Neural cell (in vitro differentiated cells): Measurements from ENCODE around the gene AKAP6.

Source experiments
- EP300 ChIP-seq: fragments of 450-650 bp; conservative IDR thresholded peaks from 2 replicates; pipeline ENCODE4 v1.6.1; 2014; ENCODE audit warnings: antibody characterized with exemption, mild to moderate bottlenecking, moderate library complexity; ENCODE audit not compliant: poor library complexity, severe bottlenecking
- EZH2 ChIP-seq: fragments of 200-600, 300-800 bp; shearing (Covaris generic), sonication (generic); IDR thresholded peaks from 2 replicates; pipeline ENCODE4 v1.6.1; 2014; ENCODE audit warnings: antibody characterized with exemption, low read length, borderline replicate concordance, mild to moderate bottlenecking; ENCODE audit not compliant: insufficient read depth, poor library complexity, severe bottlenecking
- MXI1 ChIP-seq: fragments of 450-650 bp; conservative IDR thresholded peaks from 2 replicates; pipeline ENCODE4 v1.6.1; 2014; ENCODE audit warnings: antibody characterized with exemption, mild to moderate bottlenecking; ENCODE audit not compliant: poor library complexity, severe bottlenecking
- RAD21 ChIP-seq: fragments of 450-650 bp; conservative IDR thresholded peaks from 2 replicates; pipeline ENCODE4 v1.6.1; 2014; ENCODE audit warnings: antibody characterized with exemption, mild to moderate bottlenecking, moderate library complexity
- SMC3 ChIP-seq: fragments of 450-650 bp; conservative IDR thresholded peaks from 2 replicates; pipeline ENCODE4 v1.6.1; 2014; ENCODE audit warnings: antibody characterized with exemption, mild to moderate bottlenecking, moderate library complexity; ENCODE audit not compliant: poor library complexity
- TF ChIP-seq, protein P1 (sequence below): fragments of 450-650 bp; IDR thresholded peaks from 2 replicates; pipeline ENCODE4 v1.5.1; 2014; ENCODE audit warnings: antibody characterized with exemption, mild to moderate bottlenecking, moderate library complexity; ENCODE audit not compliant: poor library complexity, severe bottlenecking
- TF ChIP-seq, protein P2 (sequence below): IDR thresholded peaks from 2 replicates; pipeline ENCODE4 v1.6.1; 2012; ENCODE audit warnings: borderline replicate concordance

DNA sequence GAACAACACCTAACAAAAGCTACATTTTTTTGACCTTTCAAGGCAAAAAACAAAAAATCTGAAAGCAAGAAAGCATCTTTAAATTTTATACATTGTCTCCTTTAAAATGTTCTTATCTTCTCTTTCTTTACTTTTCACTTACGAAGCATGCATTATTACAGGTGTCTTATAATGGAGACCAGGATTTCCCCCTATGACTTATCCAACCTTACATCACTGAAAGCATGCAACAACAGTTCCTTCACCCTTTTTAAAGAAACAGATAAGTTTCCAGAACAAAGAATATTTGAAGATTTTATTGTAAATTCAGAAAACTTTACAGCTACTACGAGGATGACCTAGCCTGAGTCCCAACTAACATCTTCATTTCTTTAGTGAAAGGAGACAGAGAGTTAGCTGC lies 277.2 kb downstream of the AKAP6 start:
- TF ChIP-seq RAD21: no peak
- no peak for TF ChIP-seq SMC3
- TF ChIP-seq, protein P1, sequence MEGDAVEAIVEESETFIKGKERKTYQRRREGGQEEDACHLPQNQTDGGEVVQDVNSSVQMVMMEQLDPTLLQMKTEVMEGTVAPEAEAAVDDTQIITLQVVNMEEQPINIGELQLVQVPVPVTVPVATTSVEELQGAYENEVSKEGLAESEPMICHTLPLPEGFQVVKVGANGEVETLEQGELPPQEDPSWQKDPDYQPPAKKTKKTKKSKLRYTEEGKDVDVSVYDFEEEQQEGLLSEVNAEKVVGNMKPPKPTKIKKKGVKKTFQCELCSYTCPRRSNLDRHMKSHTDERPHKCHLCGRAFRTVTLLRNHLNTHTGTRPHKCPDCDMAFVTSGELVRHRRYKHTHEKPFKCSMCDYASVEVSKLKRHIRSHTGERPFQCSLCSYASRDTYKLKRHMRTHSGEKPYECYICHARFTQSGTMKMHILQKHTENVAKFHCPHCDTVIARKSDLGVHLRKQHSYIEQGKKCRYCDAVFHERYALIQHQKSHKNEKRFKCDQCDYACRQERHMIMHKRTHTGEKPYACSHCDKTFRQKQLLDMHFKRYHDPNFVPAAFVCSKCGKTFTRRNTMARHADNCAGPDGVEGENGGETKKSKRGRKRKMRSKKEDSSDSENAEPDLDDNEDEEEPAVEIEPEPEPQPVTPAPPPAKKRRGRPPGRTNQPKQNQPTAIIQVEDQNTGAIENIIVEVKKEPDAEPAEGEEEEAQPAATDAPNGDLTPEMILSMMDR: no peak
- no peak for TF ChIP-seq EZH2
- TF ChIP-seq, protein P2, sequence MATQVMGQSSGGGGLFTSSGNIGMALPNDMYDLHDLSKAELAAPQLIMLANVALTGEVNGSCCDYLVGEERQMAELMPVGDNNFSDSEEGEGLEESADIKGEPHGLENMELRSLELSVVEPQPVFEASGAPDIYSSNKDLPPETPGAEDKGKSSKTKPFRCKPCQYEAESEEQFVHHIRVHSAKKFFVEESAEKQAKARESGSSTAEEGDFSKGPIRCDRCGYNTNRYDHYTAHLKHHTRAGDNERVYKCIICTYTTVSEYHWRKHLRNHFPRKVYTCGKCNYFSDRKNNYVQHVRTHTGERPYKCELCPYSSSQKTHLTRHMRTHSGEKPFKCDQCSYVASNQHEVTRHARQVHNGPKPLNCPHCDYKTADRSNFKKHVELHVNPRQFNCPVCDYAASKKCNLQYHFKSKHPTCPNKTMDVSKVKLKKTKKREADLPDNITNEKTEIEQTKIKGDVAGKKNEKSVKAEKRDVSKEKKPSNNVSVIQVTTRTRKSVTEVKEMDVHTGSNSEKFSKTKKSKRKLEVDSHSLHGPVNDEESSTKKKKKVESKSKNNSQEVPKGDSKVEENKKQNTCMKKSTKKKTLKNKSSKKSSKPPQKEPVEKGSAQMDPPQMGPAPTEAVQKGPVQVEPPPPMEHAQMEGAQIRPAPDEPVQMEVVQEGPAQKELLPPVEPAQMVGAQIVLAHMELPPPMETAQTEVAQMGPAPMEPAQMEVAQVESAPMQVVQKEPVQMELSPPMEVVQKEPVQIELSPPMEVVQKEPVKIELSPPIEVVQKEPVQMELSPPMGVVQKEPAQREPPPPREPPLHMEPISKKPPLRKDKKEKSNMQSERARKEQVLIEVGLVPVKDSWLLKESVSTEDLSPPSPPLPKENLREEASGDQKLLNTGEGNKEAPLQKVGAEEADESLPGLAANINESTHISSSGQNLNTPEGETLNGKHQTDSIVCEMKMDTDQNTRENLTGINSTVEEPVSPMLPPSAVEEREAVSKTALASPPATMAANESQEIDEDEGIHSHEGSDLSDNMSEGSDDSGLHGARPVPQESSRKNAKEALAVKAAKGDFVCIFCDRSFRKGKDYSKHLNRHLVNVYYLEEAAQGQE: no peak
- TF ChIP-seq EP300: no peak
- no peak for TF ChIP-seq MXI1
